Endodermal cell (in vitro differentiated cells): ENCODE results near the gene ROCK2. TPM values are rescaled to one million over a fixed set of nuclear protein-coding genes. Genes with fewer than 3 reads are reported as not detected.

Experiments
- DNase-seq: peaks from one replicate; pipeline ENCODE4 v3.0.0-alpha.2; 2017
- H3K27ac ChIP-seq: 2 replicates; pipeline ENCODE4 v1.5.1; 2013; ENCODE audit warnings: mild to moderate bottlenecking, low read depth, low read length, moderate library complexity
- H3K27me3 ChIP-seq: 2 replicates; pipeline ENCODE4 v1.6.1; 2013; ENCODE audit warnings: mild to moderate bottlenecking, low read length, moderate library complexity; ENCODE audit not compliant: insufficient read depth, control insufficient read depth, poor library complexity, severe bottlenecking
- H3K36me3 ChIP-seq: 2 replicates; pipeline ENCODE4 v1.7.0; 2013; ENCODE audit warnings: mild to moderate bottlenecking, low read length, moderate library complexity; ENCODE audit not compliant: control insufficient read depth, insufficient read depth
- H3K4me1 ChIP-seq: one replicate; pipeline ENCODE4 v1.7.0; 2013; ENCODE audit warnings: low read length; ENCODE audit not compliant: control insufficient read depth, insufficient read depth
- H3K4me3 ChIP-seq: 2 replicates; pipeline ENCODE4 v1.5.1; 2013; ENCODE audit warnings: mild to moderate bottlenecking, low read length, moderate library complexity
- H3K9ac ChIP-seq: 2 replicates; pipeline ENCODE4 v1.6.1; 2013; ENCODE audit warnings: mild to moderate bottlenecking, low read length, moderate library complexity; ENCODE audit not compliant: poor library complexity, severe bottlenecking; ENCODE audit errors: extremely low read depth
- H3K9me3 ChIP-seq: 2 replicates; pipeline ENCODE4 v1.6.1; 2013; ENCODE audit warnings: mild to moderate bottlenecking, low read length, moderate library complexity; ENCODE audit not compliant: control insufficient read depth
- H3K27ac Mint-ChIP-seq: 2 replicates; pipeline ENCODE4 v1.8.0; 2020; ENCODE audit warnings: mixed read lengths
- H3K27me3 Mint-ChIP-seq: 2 replicates; pipeline ENCODE4 v1.8.0; 2021; ENCODE audit warnings: mild to moderate bottlenecking, mixed read lengths; ENCODE audit not compliant: insufficient read depth
- H3K36me3 Mint-ChIP-seq: 2 replicates; pipeline ENCODE4 v1.8.0; 2020; ENCODE audit warnings: low read depth, mixed read lengths
- H3K4me1 Mint-ChIP-seq: 2 replicates; pipeline ENCODE4 v1.8.0; 2020; ENCODE audit warnings: mixed read lengths
- H3K4me3 Mint-ChIP-seq: 2 replicates; pipeline ENCODE4 v1.8.0; 2020; ENCODE audit warnings: mild to moderate bottlenecking, moderate library complexity, mixed read lengths
- H3K9me3 Mint-ChIP-seq: 2 replicates; pipeline ENCODE4 v1.8.0; 2020; ENCODE audit warnings: mild to moderate bottlenecking, mixed read lengths
- CTCF ChIP-seq: fragments of 200-600 bp; sonication (generic); conservative IDR thresholded peaks from 2 replicates; pipeline ENCODE4 v1.5.0; 2021; ENCODE audit warnings: antibody characterized with exemption, mild to moderate bottlenecking
- WGBS, 2 experiments: methylation state at CpG; one replicate each; pipeline versions ENCODE4 v1.1.5 to v1.1.7; 2013; ENCODE audit warnings: missing lambda C conversion rate in 2 of 2, mixed read lengths in 1 of 2; ENCODE audit not compliant: insufficient coverage in 1 of 2, insufficient read length in 1 of 2; 5-methylcytosine and 5-hydroxymethylcytosine counted together
- total RNA-seq, 2 donors: library from RNA; stranded (reverse); fragmentation: NEBNext Ultra II Directional in 1 of 2; extraction: Animal tissue kit (Norgen Biotek cat#: 25700) in 1 of 2; gene quantifications; 2 replicates in 1 of 2; 3 replicates in 1 of 2; pipeline ENCODE4 v1.2.1, GENCODE V29; 2021

The ROCK2 gene
- total RNA-seq, 2 donors from 2014 or later, result 27.2 to 32.6 TPM

GRCh38 chr2:11142987-11143386 lies 201.4 kb downstream of the ROCK2 start:
- Histone ChIP-seq H3K9ac (no peak overlapping the region), H3K4me1 (no peaks in the 10 kb centered on the region), H3K36me3 (no peaks in the 10 kb centered on the region), H3K4me3 (no peak overlapping the region), H3K27me3 (no peaks in the 10 kb centered on the region), H3K27ac (no peak overlapping the region), H3K9me3 (no peaks in the 10 kb centered on the region)
- Mint-ChIP-seq H3K9me3 (peaks cover 3% of the 10 kb centered on the region), H3K4me1 (no peaks in the 10 kb centered on the region), H3K27ac (no peak overlapping the region), H3K27me3 (peaks cover 6% of the 10 kb centered on the region), H3K4me3 (no peak overlapping the region), H3K36me3 (no peaks in the 10 kb centered on the region)
- no peak for DNase-seq
- TF ChIP-seq CTCF, result no peak
- WGBS, 2 experiments, result 92 to 94% methylated on average over 3 to 6 of the region's 6 CpGs

- Histone ChIP-seq H3K36me3 (no peaks in the 10 kb centered on the region), H3K27me3 (no peaks in the 10 kb centered on the region), H3K27ac (no peak overlapping the region), H3K9ac (no peak overlapping the region), H3K9me3 (no peaks in the 10 kb centered on the region), H3K4me3 (no peak overlapping the region), H3K4me1 (no peaks in the 10 kb centered on the region)
- peaks cover 3% of the 10 kb centered on the region for H3K9me3 Mint-ChIP-seq
- no peaks in the 10 kb centered on the region for H3K4me1 Mint-ChIP-seq
- H3K36me3 Mint-ChIP-seq, result no peaks in the 10 kb centered on the region
- DNase-seq, result no peak
- no peak overlapping the region for H3K27ac Mint-ChIP-seq
- 86% methylated on average over 2 to 3 of the region's 3 CpGs for WGBS, 2 experiments
- no peak overlapping the region for H3K4me3 Mint-ChIP-seq
- H3K27me3 Mint-ChIP-seq, result peaks cover 6% of the 10 kb centered on the region
- TF ChIP-seq CTCF, result no peak
These were observed 202.1 kb downstream of the ROCK2 start for GRCh38 chr2:11142330-11142729.

- no peak for TF ChIP-seq CTCF
- Mint-ChIP-seq H3K36me3 (no peaks in the 10 kb centered on the region), H3K9me3 (peaks cover 3% of the 10 kb centered on the region), H3K4me1 (no peaks in the 10 kb centered on the region), H3K4me3 (no peak overlapping the region), H3K27ac (no peak overlapping the region), H3K27me3 (peaks cover 6% of the 10 kb centered on the region)
- no peaks in the 10 kb centered on the region for H3K27me3 ChIP-seq
- no peaks in the 10 kb centered on the region for H3K36me3 ChIP-seq
- peaks cover 1% of the 10 kb centered on the region for H3K9me3 ChIP-seq
- no peak overlapping the region for H3K9ac ChIP-seq
- 95 to 100% methylated on average over 1 to 4 of the region's 4 CpGs for WGBS, 2 experiments
- no peaks in the 10 kb centered on the region for H3K4me1 ChIP-seq
- DNase-seq, result no peak
- no peak overlapping the region for H3K27ac ChIP-seq
- no peak overlapping the region for H3K4me3 ChIP-seq
These were observed 203.1 kb downstream of the ROCK2 start for GRCh38 chr2:11141319-11141718.
